Measurements from ENCODE around the gene CHRDL2. TPM values are rescaled to one million over a fixed set of nuclear protein-coding genes. Genes with fewer than 3 reads are reported as not detected.

CHRDL2 gene
- total and polyA plus RNA-seq, 9 donors: 0.22 to 12.3 (median 2.7) TPM; not detected in 4

DNA sequence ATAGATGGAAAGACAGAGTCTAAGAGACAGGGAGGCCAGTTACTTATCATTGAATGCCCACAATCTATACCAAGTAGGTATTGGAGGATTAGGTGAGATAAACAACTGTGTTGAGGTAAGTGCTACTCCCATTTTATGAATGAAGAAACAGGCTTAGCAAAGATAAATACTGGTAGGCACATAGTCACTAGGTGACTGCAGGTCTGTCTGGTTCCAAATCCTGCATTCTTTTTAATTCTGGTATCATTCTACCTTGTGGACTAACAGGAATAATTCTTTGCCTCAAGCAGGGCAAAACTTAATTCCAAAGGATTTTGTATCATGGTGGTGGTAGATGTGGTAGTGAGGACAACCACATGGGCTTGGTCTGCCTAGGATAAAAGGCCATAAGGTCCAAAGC, 45.8 kb upstream of the CHRDL2 start:
- intact Hi-C loops (cut with DNase I): no loop called here
- H3K4me1 ChIP-seq (ENCODE audit: insufficient read depth): peaks cover under 1% of the 10 kb centered on the region
- no peak for TF ChIP-seq EP300 (IDR thresholded peaks at IDR 0.05)
- TF ChIP-seq, protein P1, sequence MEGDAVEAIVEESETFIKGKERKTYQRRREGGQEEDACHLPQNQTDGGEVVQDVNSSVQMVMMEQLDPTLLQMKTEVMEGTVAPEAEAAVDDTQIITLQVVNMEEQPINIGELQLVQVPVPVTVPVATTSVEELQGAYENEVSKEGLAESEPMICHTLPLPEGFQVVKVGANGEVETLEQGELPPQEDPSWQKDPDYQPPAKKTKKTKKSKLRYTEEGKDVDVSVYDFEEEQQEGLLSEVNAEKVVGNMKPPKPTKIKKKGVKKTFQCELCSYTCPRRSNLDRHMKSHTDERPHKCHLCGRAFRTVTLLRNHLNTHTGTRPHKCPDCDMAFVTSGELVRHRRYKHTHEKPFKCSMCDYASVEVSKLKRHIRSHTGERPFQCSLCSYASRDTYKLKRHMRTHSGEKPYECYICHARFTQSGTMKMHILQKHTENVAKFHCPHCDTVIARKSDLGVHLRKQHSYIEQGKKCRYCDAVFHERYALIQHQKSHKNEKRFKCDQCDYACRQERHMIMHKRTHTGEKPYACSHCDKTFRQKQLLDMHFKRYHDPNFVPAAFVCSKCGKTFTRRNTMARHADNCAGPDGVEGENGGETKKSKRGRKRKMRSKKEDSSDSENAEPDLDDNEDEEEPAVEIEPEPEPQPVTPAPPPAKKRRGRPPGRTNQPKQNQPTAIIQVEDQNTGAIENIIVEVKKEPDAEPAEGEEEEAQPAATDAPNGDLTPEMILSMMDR (IDR thresholded peaks at IDR 0.05): no peak

DNA sequence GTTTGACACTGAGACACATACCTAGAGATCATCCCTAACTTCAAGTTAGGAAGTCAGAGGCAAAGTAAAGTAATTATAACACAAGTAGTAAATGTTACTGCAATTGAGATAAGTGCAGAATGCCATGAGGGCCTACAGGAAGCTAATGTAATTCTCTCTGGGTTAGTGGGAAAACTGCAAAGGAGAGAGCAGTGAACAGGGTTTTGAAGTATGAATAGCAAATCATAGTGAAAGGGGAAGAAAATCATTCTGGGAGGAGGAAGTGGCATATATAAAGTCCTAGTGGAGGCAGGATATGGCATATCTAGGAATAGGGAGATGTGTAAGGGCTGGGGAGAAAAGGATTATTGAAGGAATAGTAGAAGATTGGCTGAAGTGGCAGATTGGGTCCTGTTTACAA, 45.3 kb upstream of the CHRDL2 start:
- H3K27me3 ChIP-seq: no peaks in the 10 kb centered on the region
- no peak overlapping the region for H3K27ac ChIP-seq
- no peaks in the 10 kb centered on the region for H3K36me3 ChIP-seq
- intact Hi-C loops (cut with DNase I): no loop called here
- no peaks in the 10 kb centered on the region for H3K9me3 ChIP-seq
- no peaks in the 10 kb centered on the region for H3K4me1 ChIP-seq (ENCODE audit: insufficient read depth)
- DNase-seq: no peak
- H3K4me3 ChIP-seq: no peak overlapping the region
- TF ChIP-seq, protein P1 (IDR thresholded peaks at IDR 0.05): no peak
- TF ChIP-seq EP300 (IDR thresholded peaks at IDR 0.05) (no peak), POLR2A (IDR thresholded peaks at IDR 0.05) (no peak)

More for the DNA sequence above, 45.8 kb upstream of the CHRDL2 start:
- Histone ChIP-seq H3K27ac (no peak overlapping the region), H3K27me3 (no peaks in the 10 kb centered on the region), H3K4me3 (no peak overlapping the region), H3K36me3 (no peaks in the 10 kb centered on the region), H3K9me3 (no peaks in the 10 kb centered on the region)
- no peak for DNase-seq

DNA sequence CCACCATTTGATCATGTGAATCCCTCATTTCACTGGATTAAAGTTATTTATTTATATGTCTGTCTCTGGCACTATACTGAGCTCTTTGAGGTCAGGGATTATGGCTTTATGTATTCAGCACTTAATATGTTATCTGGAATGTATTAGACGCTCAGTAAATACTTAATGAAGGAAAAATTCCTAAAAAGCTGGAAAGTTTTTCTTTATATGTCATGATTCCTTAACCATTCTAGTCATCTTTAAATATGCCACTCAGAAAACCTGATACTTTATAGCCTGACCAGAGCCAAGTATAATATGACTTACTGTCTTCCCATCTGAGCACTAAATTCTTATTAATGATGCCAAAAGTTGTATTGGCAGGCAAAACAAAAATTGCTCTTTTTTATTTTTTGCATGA, 44.5 kb upstream of the CHRDL2 start:
- no peaks in the 10 kb centered on the region for H3K36me3 ChIP-seq
- H3K4me1 ChIP-seq (ENCODE audit: insufficient read depth): no peaks in the 10 kb centered on the region
- no peak overlapping the region for H3K4me3 ChIP-seq
- intact Hi-C loops (cut with DNase I): no loop called here
- H3K27me3 ChIP-seq: no peaks in the 10 kb centered on the region
- 74 to 92% (median 89%) methylated on average over 1 of the region's 1 CpG for WGBS, 3 donors
- no peaks in the 10 kb centered on the region for H3K9me3 ChIP-seq
- no peak overlapping the region for H3K27ac ChIP-seq
- no peak for DNase-seq
- TF ChIP-seq POLR2A (IDR thresholded peaks at IDR 0.05) (no peak), EP300 (IDR thresholded peaks at IDR 0.05) (no peak)
- TF ChIP-seq, protein P1 (IDR thresholded peaks at IDR 0.05): no peak

DNA sequence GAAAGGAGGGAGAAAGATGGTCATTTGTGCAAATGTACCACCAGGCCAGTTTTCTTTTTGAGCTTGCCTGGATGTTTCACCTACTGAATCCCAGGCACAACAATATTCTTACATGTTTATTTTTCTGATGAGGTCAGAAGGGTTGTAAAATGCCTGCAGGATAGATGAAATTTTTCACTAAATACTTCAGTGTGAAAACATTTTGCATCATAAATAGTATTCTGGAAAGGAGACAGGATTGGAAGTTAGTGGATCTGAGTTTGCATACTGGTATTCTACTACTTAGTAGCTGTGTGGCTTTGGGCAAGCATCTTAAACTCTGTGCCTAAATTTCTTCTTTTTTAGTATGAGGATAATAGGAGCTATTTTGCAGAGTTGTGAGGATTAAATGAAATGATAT, 42.2 kb upstream of the CHRDL2 start:
- no peaks in the 10 kb centered on the region for H3K36me3 ChIP-seq
- no peaks in the 10 kb centered on the region for H3K27me3 ChIP-seq
- TF ChIP-seq EP300 (IDR thresholded peaks at IDR 0.05): no peak
- TF ChIP-seq, protein P1 (IDR thresholded peaks at IDR 0.05): no peak
- no peak for TF ChIP-seq POLR2A (IDR thresholded peaks at IDR 0.05)
- intact Hi-C loops (cut with DNase I): no loop called here
- no peaks in the 10 kb centered on the region for H3K9me3 ChIP-seq
- no peak overlapping the region for H3K27ac ChIP-seq
- H3K4me3 ChIP-seq: no peak overlapping the region
- no peaks in the 10 kb centered on the region for H3K4me1 ChIP-seq (ENCODE audit: insufficient read depth)
- no peak for DNase-seq

DNA sequence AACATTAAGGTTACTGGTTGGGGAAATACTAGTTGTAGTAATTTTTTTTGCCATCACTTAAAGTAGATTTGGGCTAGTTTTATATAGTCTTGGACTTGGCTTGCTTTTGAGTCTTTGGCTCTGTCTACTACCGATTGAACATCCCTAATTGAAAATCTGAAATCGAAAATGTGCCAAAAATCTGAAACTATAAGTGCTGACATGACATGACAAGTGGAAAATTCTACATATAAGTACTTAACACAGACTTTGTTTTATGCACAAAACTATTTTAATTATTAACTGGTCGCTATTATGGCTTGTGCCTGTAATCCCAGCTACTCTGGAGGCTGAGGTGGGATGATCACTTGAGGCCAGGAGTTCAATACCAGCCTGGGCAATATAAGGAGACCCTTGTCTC, 39.9 kb upstream of the CHRDL2 start:
- 93 to 94% (median 93%) methylated on average over 3 of the region's 3 CpGs for WGBS, 3 donors
- Histone ChIP-seq H3K4me3 (no peak overlapping the region), H3K4me1 (ENCODE audit: insufficient read depth) (no peaks in the 10 kb centered on the region), H3K36me3 (no peaks in the 10 kb centered on the region), H3K27ac (no peak overlapping the region), H3K27me3 (no peaks in the 10 kb centered on the region), H3K9me3 (no peaks in the 10 kb centered on the region)
- intact Hi-C loops (cut with DNase I): no loop called here
- no peak for TF ChIP-seq EP300 (IDR thresholded peaks at IDR 0.05)
- TF ChIP-seq, protein P1 (IDR thresholded peaks at IDR 0.05): no peak
- TF ChIP-seq POLR2A (IDR thresholded peaks at IDR 0.05): no peak
- DNase-seq: no peak

All from ovary (tissue), 9 donors.